OCI-LY1 (cell line): ENCODE results near the gene PRKCE.

Experiments used
- H2AFZ ChIP-seq: fragments of 200-600 bp; sonication (generic), shearing (Covaris generic); 2 replicates; pipeline ENCODE4 v1.6.0; 2014; ENCODE audit warnings: antibody characterized with exemption, mild to moderate bottlenecking, low read length
- H3F3A ChIP-seq: fragments of 200-600 bp; sonication (generic), shearing (Covaris generic); 2 replicates; pipeline ENCODE4 v1.6.0; 2014; ENCODE audit warnings: mild to moderate bottlenecking, antibody characterized with exemption, low read length, moderate library complexity; ENCODE audit not compliant: insufficient read depth
- H3K27ac ChIP-seq: fragments of 200-600 bp; sonication (generic); 2 replicates; pipeline ENCODE4 v1.5.1; 2014; ENCODE audit warnings: low read length, mixed run types, mild to moderate bottlenecking, low read depth; ENCODE audit not compliant: poor library complexity, severe bottlenecking
- H3K27me3 ChIP-seq: fragments of 200-600 bp; sonication (generic); 2 replicates; pipeline ENCODE4 v1.6.0; 2014; ENCODE audit warnings: antibody characterized with exemption, mild to moderate bottlenecking, low read length, moderate library complexity; ENCODE audit not compliant: insufficient read depth
- H3K36me3 ChIP-seq: fragments of 200-600 bp; sonication (generic); 2 replicates; pipeline ENCODE4 v1.6.1; 2014; ENCODE audit warnings: mild to moderate bottlenecking, antibody characterized with exemption, low read length, moderate library complexity, mixed read lengths; ENCODE audit not compliant: insufficient read depth
- H3K4me1 ChIP-seq: fragments of 200-600 bp; sonication (generic); 2 replicates; pipeline ENCODE4 v1.5.1; 2014; ENCODE audit warnings: mild to moderate bottlenecking, low read length, moderate library complexity; ENCODE audit not compliant: insufficient read depth, severe bottlenecking
- H3K4me2 ChIP-seq: fragments of 200-600 bp; sonication (generic), shearing (Covaris generic); 2 replicates; pipeline ENCODE4 v1.6.1; 2014; ENCODE audit warnings: low read length
- H3K4me3 ChIP-seq: fragments of 200-600 bp; sonication (generic); 2 replicates; pipeline ENCODE4 v1.5.1; 2014; ENCODE audit warnings: low read length, low read depth, mild to moderate bottlenecking, mixed read lengths; ENCODE audit not compliant: poor library complexity, severe bottlenecking
- H3K79me2 ChIP-seq: fragments of 200-600 bp; shearing (Covaris generic); 2 replicates; pipeline ENCODE4 v1.6.1; 2016; ENCODE audit warnings: mixed run types, low read length, mixed read lengths; ENCODE audit not compliant: insufficient read depth
- H3K9ac ChIP-seq: fragments of 200-600 bp; sonication (generic), shearing (Covaris generic); 2 replicates; pipeline ENCODE4 v1.6.1; 2014; ENCODE audit warnings: mild to moderate bottlenecking, low read length, mixed read lengths
- H3K9me2 ChIP-seq: fragments of 200-600 bp; sonication (generic), shearing (Covaris generic); 2 replicates; pipeline ENCODE4 v1.6.1; 2014; ENCODE audit warnings: low read depth, mild to moderate bottlenecking, low read length, mixed read lengths
- H3K9me3 ChIP-seq: fragments of 200-600 bp; shearing (Covaris generic); 2 replicates; pipeline ENCODE4 v1.6.1; 2014; ENCODE audit warnings: low read length, mixed read lengths
- H4K20me1 ChIP-seq: fragments of 200-600 bp; sonication (generic), shearing (Covaris generic); 2 replicates; pipeline ENCODE4 v1.6.0; 2016; ENCODE audit warnings: mild to moderate bottlenecking, low read length; ENCODE audit not compliant: insufficient read depth
- CTCF ChIP-seq: fragments of 200-600 bp; sonication (generic), shearing (Covaris generic); IDR thresholded peaks from 2 replicates; pipeline ENCODE4 v1.5.1; 2017; ENCODE audit warnings: mild to moderate bottlenecking, antibody characterized with exemption, low read length, moderate library complexity, mixed read lengths
- EZH2 ChIP-seq: fragments of 200-600 bp; sonication (generic), shearing (Covaris generic); IDR thresholded peaks from 2 replicates; pipeline ENCODE4 v1.8.0; 2017; ENCODE audit warnings: borderline replicate concordance, mixed run types, mild to moderate bottlenecking, antibody characterized with exemption, low read length, moderate library complexity, mixed read lengths

Gene PRKCE

DNA sequence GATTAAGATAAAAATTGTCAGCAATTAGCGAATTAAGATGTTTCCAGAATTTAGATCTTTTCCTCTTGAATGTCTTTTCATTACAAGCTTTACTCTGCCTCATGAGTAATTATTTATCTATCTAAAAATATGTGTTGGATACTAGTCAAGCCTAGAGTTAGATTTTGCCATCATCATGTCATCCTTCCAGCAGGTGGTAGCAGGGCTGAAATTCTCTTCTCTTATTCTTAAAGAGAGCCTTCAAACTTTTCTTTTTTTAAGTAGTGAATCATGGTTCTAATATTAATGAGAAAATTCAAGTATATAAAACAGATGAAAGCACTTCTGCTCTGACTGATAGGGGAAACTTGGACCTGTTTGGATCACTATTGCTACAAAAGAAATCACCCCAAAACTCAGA lies 405.1 kb downstream of the PRKCE start:
- TF ChIP-seq CTCF (no peak), EZH2 (no peak)
- no peak overlapping the region for H3K27ac ChIP-seq
- no peaks in the 10 kb centered on the region for H3K9me3 ChIP-seq
- H3K4me2 ChIP-seq: no peak overlapping the region
- H4K20me1 ChIP-seq: no peaks in the 10 kb centered on the region
- no peak overlapping the region for H2AFZ ChIP-seq
- no peak overlapping the region for H3K4me3 ChIP-seq
- H3K9me2 ChIP-seq: no peaks in the 10 kb centered on the region
- H3K4me1 ChIP-seq: no peaks in the 10 kb centered on the region
- H3K27me3 ChIP-seq: no peaks in the 10 kb centered on the region
- no peaks in the 10 kb centered on the region for H3F3A ChIP-seq
- no peak overlapping the region for H3K9ac ChIP-seq
- no peaks in the 10 kb centered on the region for H3K36me3 ChIP-seq
- no peaks in the 10 kb centered on the region for H3K79me2 ChIP-seq

DNA sequence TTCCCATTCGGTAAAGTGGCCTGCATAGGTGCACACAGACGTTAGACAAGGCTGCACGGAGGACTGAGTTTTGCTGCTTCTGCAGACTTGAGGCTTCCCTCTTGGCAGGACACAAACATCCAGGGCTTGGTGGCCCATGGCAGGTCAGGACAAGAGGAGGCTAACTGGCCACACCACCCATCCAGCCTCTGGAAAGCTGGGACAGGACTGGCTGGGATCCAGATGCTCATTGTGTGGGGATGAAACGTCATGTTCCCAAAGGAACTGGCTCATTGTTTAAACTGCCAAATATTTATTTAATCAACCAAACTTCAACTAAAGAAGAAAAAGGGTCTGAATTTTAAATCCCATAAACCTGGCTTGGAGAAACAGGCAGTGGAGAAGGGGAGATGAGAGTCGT lies 406.7 kb downstream of the PRKCE start:
- no peaks in the 10 kb centered on the region for H3K79me2 ChIP-seq
- H3K4me3 ChIP-seq: no peak overlapping the region
- no peaks in the 10 kb centered on the region for H3F3A ChIP-seq
- H3K9me3 ChIP-seq: no peaks in the 10 kb centered on the region
- no peaks in the 10 kb centered on the region for H3K4me1 ChIP-seq
- no peak overlapping the region for H3K4me2 ChIP-seq
- H3K36me3 ChIP-seq: no peaks in the 10 kb centered on the region
- no peaks in the 10 kb centered on the region for H3K9me2 ChIP-seq
- no peaks in the 10 kb centered on the region for H3K27me3 ChIP-seq
- no peak overlapping the region for H2AFZ ChIP-seq
- H4K20me1 ChIP-seq: no peaks in the 10 kb centered on the region
- TF ChIP-seq EZH2 (no peak), CTCF (no peak)
- no peak overlapping the region for H3K27ac ChIP-seq
- no peak overlapping the region for H3K9ac ChIP-seq

DNA sequence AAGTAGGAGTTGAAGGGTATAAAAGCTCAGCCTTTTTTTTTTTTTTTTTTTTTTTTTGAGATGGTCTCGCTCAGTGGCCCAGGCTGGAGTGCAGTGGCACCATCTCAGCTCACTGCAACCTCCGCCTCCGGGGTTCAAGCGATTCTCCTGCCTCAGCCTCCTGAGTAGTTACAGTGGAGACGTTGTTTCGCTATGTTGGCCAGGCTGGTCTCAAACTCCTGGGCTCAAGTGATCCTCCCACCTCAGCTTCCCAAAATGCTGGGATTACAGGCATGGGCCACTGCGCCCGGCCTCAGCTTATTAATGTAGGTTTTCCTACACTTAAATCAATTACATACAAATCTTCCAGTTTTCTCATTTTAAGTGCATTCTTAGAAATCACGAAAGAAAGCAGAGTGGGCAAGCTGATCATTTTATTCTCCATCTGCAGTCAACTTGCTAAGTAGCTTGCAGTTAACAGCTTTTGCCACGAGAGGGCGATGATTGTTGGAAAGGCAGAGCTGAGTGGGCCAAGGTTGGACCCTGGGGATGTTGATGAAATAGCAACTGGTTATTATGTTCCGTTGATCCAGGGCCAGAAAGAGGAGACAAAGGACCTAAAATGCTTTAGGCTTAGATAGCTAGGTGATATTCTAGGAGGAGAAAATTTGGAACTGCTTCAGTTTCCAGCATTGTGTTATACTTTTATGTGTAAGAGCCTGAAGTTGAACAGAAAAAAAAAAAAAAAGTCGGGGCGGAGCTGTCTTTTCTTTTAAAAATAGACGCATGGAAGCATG lies 411.4 kb downstream of the PRKCE start:
- Histone ChIP-seq H3K27me3 (no peaks in the 10 kb centered on the region), H3K27ac (no peak overlapping the region), H3K9ac (no peak overlapping the region), H3K36me3 (no peaks in the 10 kb centered on the region), H3K4me1 (no peaks in the 10 kb centered on the region), H4K20me1 (no peaks in the 10 kb centered on the region), H3K4me2 (no peak overlapping the region), H3K9me2 (no peaks in the 10 kb centered on the region), H2AFZ (no peak overlapping the region), H3K4me3 (no peak overlapping the region), H3K79me2 (no peaks in the 10 kb centered on the region), H3F3A (no peaks in the 10 kb centered on the region), H3K9me3 (no peaks in the 10 kb centered on the region)
- peak; percentile 77 for TF ChIP-seq CTCF
- no peak for TF ChIP-seq EZH2
